H9 (cell line): ENCODE data around the gene INO80B. TPM values are rescaled to one million over a fixed set of nuclear protein-coding genes. Genes with fewer than 3 reads are reported as not detected.

Experiments used
- DNase-seq: peaks from one replicate; pipeline ENCODE4 v3.0.0-alpha.2; 2017
- H2AFZ ChIP-seq: one replicate; pipeline ENCODE4 v1.6.1; 2013; ENCODE audit warnings: mild to moderate bottlenecking, low read length, control low read depth, moderate library complexity
- H2AK5ac ChIP-seq: 2 replicates; pipeline ENCODE4 v1.6.1; 2013; ENCODE audit warnings: low read length, control low read depth, mixed read lengths; ENCODE audit not compliant: insufficient read length
- H2BK120ac ChIP-seq: one replicate; pipeline ENCODE4 v1.6.1; 2013; ENCODE audit warnings: low read depth, mild to moderate bottlenecking, low read length, control low read depth, inconsistent platforms; ENCODE audit not compliant: poor library complexity, severe bottlenecking
- H2BK12ac ChIP-seq: 2 replicates; pipeline ENCODE4 v1.6.1; 2013; ENCODE audit warnings: low read length, control low read depth, mixed read lengths, low read depth; ENCODE audit not compliant: insufficient read length
- H2BK15ac ChIP-seq: 2 replicates; pipeline ENCODE4 v1.6.1; 2013; ENCODE audit warnings: low read depth, low read length, control low read depth
- H2BK20ac ChIP-seq: one replicate; pipeline ENCODE4 v1.6.1; 2013; ENCODE audit warnings: low read depth, mild to moderate bottlenecking, low read length, control low read depth, inconsistent platforms; ENCODE audit not compliant: poor library complexity, severe bottlenecking
- H2BK5ac ChIP-seq: 2 replicates; pipeline ENCODE4 v1.6.1; 2013; ENCODE audit warnings: low read length, control low read depth, mixed read lengths; ENCODE audit not compliant: insufficient read length
- H3K14ac ChIP-seq: 2 replicates; pipeline ENCODE4 v1.6.1; 2013; ENCODE audit warnings: low read length, control low read depth; ENCODE audit not compliant: insufficient read depth
- H3K18ac ChIP-seq: 2 replicates; pipeline ENCODE4 v1.6.1; 2013; ENCODE audit warnings: low read depth, mild to moderate bottlenecking, mixed read lengths, low read length, control low read depth; ENCODE audit not compliant: insufficient read length
- H3K23ac ChIP-seq: 2 replicates; pipeline ENCODE4 v1.6.1; 2013; ENCODE audit warnings: low read length, control low read depth, mixed read lengths, low read depth; ENCODE audit not compliant: insufficient read length
- H3K23me2 ChIP-seq: 2 replicates; pipeline ENCODE4 v1.6.1; 2013; ENCODE audit warnings: low read depth, mild to moderate bottlenecking, mixed read lengths, low read length, control low read depth; ENCODE audit not compliant: insufficient read length, poor library complexity, severe bottlenecking
- H3K27ac ChIP-seq: 2 replicates; pipeline ENCODE4 v1.5.1; 2013; ENCODE audit warnings: low read length, control low read depth, mixed read lengths, low read depth; ENCODE audit not compliant: insufficient read length
- H3K27me3 ChIP-seq: 2 replicates; pipeline ENCODE4 v1.6.1; 2013; ENCODE audit warnings: low read length, control low read depth, inconsistent platforms; ENCODE audit not compliant: insufficient read depth
- H3K4ac ChIP-seq: 2 replicates; pipeline ENCODE4 v1.6.1; 2013; ENCODE audit warnings: low read depth, mild to moderate bottlenecking, control low read depth, inconsistent platforms, low read length, moderate library complexity
- H3K4me1 ChIP-seq: 2 replicates; pipeline ENCODE4 v1.6.1; 2013; ENCODE audit warnings: low read length, control low read depth, inconsistent platforms; ENCODE audit not compliant: insufficient read depth
- H3K4me2 ChIP-seq: 2 replicates; pipeline ENCODE4 v1.6.1; 2013; ENCODE audit warnings: low read length, control low read depth, mixed read lengths; ENCODE audit not compliant: insufficient read length, insufficient read depth
- H3K56ac ChIP-seq: 2 replicates; pipeline ENCODE4 v1.6.1; 2013; ENCODE audit warnings: low read depth, mild to moderate bottlenecking, mixed read lengths, low read length, control low read depth; ENCODE audit not compliant: insufficient read length
- H3K79me1 ChIP-seq: 2 replicates; pipeline ENCODE4 v1.6.1; 2013; ENCODE audit warnings: low read depth, mild to moderate bottlenecking, moderate library complexity, low read length, control low read depth, inconsistent platforms; ENCODE audit not compliant: insufficient read depth, poor library complexity, severe bottlenecking
- H3K79me2 ChIP-seq: 2 replicates; pipeline ENCODE4 v1.6.1; 2013; ENCODE audit warnings: low read length, control low read depth, inconsistent platforms; ENCODE audit not compliant: insufficient read depth
- H3K9ac ChIP-seq: 2 replicates; pipeline ENCODE4 v1.6.1; 2013; ENCODE audit warnings: low read length, control low read depth, mixed read lengths; ENCODE audit not compliant: insufficient read length; ENCODE audit errors: extremely low read depth
- H3K9me3 ChIP-seq: one replicate; pipeline ENCODE4 v1.6.1; 2013; ENCODE audit warnings: low read depth, low read length, inconsistent platforms; ENCODE audit not compliant: control insufficient read depth
- H3T11ph ChIP-seq: one replicate; pipeline ENCODE4 v1.6.1; 2013; ENCODE audit warnings: mild to moderate bottlenecking, low read length, control low read depth, inconsistent platforms
- H4K20me1 ChIP-seq: one replicate; pipeline ENCODE4 v1.6.1; 2013; ENCODE audit not compliant: control insufficient read depth, insufficient read length, insufficient read depth
- H4K5ac ChIP-seq: 2 replicates; pipeline ENCODE4 v1.6.1; 2013; ENCODE audit warnings: low read depth, mild to moderate bottlenecking, mixed read lengths, low read length, control low read depth; ENCODE audit not compliant: insufficient read length
- H4K8ac ChIP-seq: replicated peaks from 2 replicates; pipeline ENCODE4 v1.6.1; 2013; ENCODE audit warnings: low read length, control low read depth, mixed read lengths, low read depth; ENCODE audit not compliant: insufficient read length
- H4K91ac ChIP-seq: 2 replicates; pipeline ENCODE4 v1.6.1; 2013; ENCODE audit warnings: low read depth, mild to moderate bottlenecking, moderate library complexity, mixed read lengths, low read length, control low read depth; ENCODE audit not compliant: insufficient read length
- H3K27ac Mint-ChIP-seq, 3 experiments: 2 replicates in 2 of 3; 3 replicates in 1 of 3; pipeline ENCODE4 v1.8.0; 2020 to 2021; ENCODE audit warnings: mixed read lengths in 3 of 3, mild to moderate bottlenecking in 1 of 3, moderate library complexity in 1 of 3
- H3K27me3 Mint-ChIP-seq: 2 replicates; pipeline ENCODE4 v1.8.0; 2021; ENCODE audit warnings: low read depth, mild to moderate bottlenecking, moderate library complexity, mixed read lengths
- H3K36me3 Mint-ChIP-seq, 3 experiments: 2 replicates in 2 of 3; 3 replicates in 1 of 3; pipeline ENCODE4 v1.8.0; 2020 to 2021; ENCODE audit warnings: low read depth in 3 of 3, mixed read lengths in 3 of 3; ENCODE audit not compliant: insufficient read depth in 1 of 3
- H3K4me1 Mint-ChIP-seq, 2 experiments: 2 replicates each; pipeline ENCODE4 v1.8.0; 2020; ENCODE audit warnings: mixed read lengths in 2 of 2
- H3K4me3 Mint-ChIP-seq, 2 experiments: 2 replicates in 1 of 2; 3 replicates in 1 of 2; pipeline ENCODE4 v1.8.0; 2020 to 2021; ENCODE audit warnings: mild to moderate bottlenecking in 2 of 2, mixed read lengths in 2 of 2, moderate library complexity in 1 of 2
- H3K9me3 Mint-ChIP-seq, 2 experiments: 2 replicates in 1 of 2; 3 replicates in 1 of 2; pipeline ENCODE4 v1.8.0; 2020; ENCODE audit warnings: mild to moderate bottlenecking in 2 of 2, mixed read lengths in 2 of 2, moderate library complexity in 1 of 2
- WGBS: extraction: QIAGEN DNeasy Blood & Tissue Kit; methylation state at CpG from one replicate; pipeline ENCODE4 v1.1.7; 2013; ENCODE audit warnings: missing lambda C conversion rate, low lambda C conversion rate, mixed read lengths; ENCODE audit not compliant: insufficient read length; ENCODE audit errors: extremely low coverage; 5-methylcytosine and 5-hydroxymethylcytosine counted together
- total RNA-seq: library from RNA; stranded (reverse); gene quantifications from 2 replicates; pipeline ENCODE4 v1.2.1, GENCODE V29; 2021
- TF ChIP-seq, protein P1 (sequence below): fragments of 200-600 bp; sonication (generic); conservative IDR thresholded peaks from 3 replicates; pipeline ENCODE4 v1.8.0; 2021; ENCODE audit warnings: antibody characterized with exemption, mild to moderate bottlenecking

Gene INO80B
- total RNA-seq, 1 experiment from 2014 or later, result 17.6 TPM

- no peak overlapping the region for H4K91ac ChIP-seq
- TF ChIP-seq, protein P1, sequence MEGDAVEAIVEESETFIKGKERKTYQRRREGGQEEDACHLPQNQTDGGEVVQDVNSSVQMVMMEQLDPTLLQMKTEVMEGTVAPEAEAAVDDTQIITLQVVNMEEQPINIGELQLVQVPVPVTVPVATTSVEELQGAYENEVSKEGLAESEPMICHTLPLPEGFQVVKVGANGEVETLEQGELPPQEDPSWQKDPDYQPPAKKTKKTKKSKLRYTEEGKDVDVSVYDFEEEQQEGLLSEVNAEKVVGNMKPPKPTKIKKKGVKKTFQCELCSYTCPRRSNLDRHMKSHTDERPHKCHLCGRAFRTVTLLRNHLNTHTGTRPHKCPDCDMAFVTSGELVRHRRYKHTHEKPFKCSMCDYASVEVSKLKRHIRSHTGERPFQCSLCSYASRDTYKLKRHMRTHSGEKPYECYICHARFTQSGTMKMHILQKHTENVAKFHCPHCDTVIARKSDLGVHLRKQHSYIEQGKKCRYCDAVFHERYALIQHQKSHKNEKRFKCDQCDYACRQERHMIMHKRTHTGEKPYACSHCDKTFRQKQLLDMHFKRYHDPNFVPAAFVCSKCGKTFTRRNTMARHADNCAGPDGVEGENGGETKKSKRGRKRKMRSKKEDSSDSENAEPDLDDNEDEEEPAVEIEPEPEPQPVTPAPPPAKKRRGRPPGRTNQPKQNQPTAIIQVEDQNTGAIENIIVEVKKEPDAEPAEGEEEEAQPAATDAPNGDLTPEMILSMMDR, result no peak
- H3K27ac ChIP-seq, result no peak overlapping the region
- H4K20me1 ChIP-seq, result no peaks in the 10 kb centered on the region
- no peak overlapping the region for H4K5ac ChIP-seq
- no peak overlapping the region for H4K8ac ChIP-seq
- no peaks in the 10 kb centered on the region for H3K27me3 ChIP-seq
- H3K9ac ChIP-seq, result no peak overlapping the region
- H3T11ph ChIP-seq, result no peak overlapping the region
- no peak overlapping the region for H3K18ac ChIP-seq
- Mint-ChIP-seq H3K4me1 (peaks cover 8 to 14% of the 10 kb centered on the region in 2 experiments), H3K4me3 (no peak overlapping the region), H3K36me3 (peaks cover 35 to 74% (median 70%) of the 10 kb centered on the region in 3 experiments), H3K9me3 (no peaks in the 10 kb centered on the region; a peak in 2 of 5 replicates), H3K27me3 (peaks cover 12% of the 10 kb centered on the region), H3K27ac (peak overlapping the region in 2 of 3 experiments; percentile 29 to 65; a peak in 3 of 7 replicates)
- H3K4me2 ChIP-seq, result no peak overlapping the region
- H2BK5ac ChIP-seq, result no peak overlapping the region
- H2BK15ac ChIP-seq, result no peak overlapping the region
- H3K9me3 ChIP-seq, result no peaks in the 10 kb centered on the region
- DNase-seq, result no peak
- no peak overlapping the region for H2AK5ac ChIP-seq
- no peaks in the 10 kb centered on the region for H3K79me1 ChIP-seq
- H2BK20ac ChIP-seq, result no peak overlapping the region
- no peak overlapping the region for H3K56ac ChIP-seq
- no peak overlapping the region for H2AFZ ChIP-seq
- H2BK12ac ChIP-seq, result no peak overlapping the region
- no peaks in the 10 kb centered on the region for H3K79me2 ChIP-seq
- no peak overlapping the region for H3K14ac ChIP-seq
- H3K23ac ChIP-seq, result no peak overlapping the region
- no peaks in the 10 kb centered on the region for H3K4me1 ChIP-seq
- H3K4ac ChIP-seq, result no peak overlapping the region
- WGBS, result no CpG with 5 or more reads among the region's 14 CpGs
- H2BK120ac ChIP-seq, result no peak overlapping the region
- H3K23me2 ChIP-seq, result peaks cover 7% of the 10 kb centered on the region
These were observed 28.6 kb upstream of the INO80B start for GRCh38 chr2:74426181-74426758.
